Measurements from ENCODE around the gene NMT1.

The NMT1 gene

DNA sequence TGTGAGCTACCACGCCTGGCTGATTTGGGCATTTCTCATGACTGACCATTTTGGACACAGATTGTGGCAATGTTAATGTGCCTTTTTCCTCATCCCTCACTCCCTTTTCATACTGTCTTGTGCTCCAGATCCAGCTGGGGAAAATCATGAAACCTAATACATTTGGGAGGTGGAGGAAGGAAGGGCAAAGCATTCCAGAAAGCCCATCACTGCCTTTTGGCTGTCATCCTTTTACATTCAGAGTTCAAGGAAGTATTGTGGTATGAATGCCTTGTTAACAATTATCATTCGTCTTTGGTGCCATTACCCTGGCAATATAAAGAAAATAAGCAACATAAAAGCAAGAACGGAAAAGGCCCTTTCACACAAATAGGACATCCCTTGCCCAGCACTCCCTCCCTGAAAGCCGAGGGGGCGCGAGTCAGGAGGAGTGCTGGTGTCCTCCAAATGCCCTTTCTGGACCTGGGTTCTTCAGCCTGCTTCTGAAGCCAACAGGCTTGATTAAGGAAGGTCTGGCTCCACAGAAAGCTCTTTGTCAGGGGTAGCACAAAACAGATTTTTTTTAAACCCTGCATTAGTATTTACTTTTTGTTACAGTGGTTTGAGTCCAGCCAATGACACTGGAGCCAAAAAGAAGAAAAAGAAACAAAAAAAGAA is 20.1 kb downstream of the NMT1 start:
- Histone ChIP-seq H3K9me3 (replicated peaks; ENCODE audit: insufficient read depth, low read length) (no peaks in the 10 kb centered on the region), H3K27ac (ENCODE audit: low read length) (no peak overlapping the region), H3K4me3 (ENCODE audit: low read length) (no peak overlapping the region), H3K79me2 (ENCODE audit: low read length) (peaks cover 46% of the 10 kb centered on the region), H3K4me2 (ENCODE audit: low read depth, low read length) (no peak overlapping the region), H3K27me3 (replicated peaks; ENCODE audit: insufficient read depth, low read length) (no peaks in the 10 kb centered on the region), H3F3A (ENCODE audit: insufficient read depth, low read length) (no peaks in the 10 kb centered on the region), H4K20me1 (ENCODE audit: insufficient read depth, low read length) (0 out of 2 replicates have a peak, but pooled peaks cover 7% of the 10 kb centered on the region), H3K36me3 (replicated peaks; ENCODE audit: insufficient read depth, low read length) (peaks cover 13% of the 10 kb centered on the region; the same call in 1 of the 2 replicates), H3K9ac (ENCODE audit: low read length) (no peak overlapping the region), H3K4me1 (ENCODE audit: low read length) (no peaks in the 10 kb centered on the region), H2AFZ (ENCODE audit: low read length) (no peak overlapping the region), H3K9me2 (replicated peaks; ENCODE audit: insufficient read depth, low read length) (no peaks in the 10 kb centered on the region)
- no peak for DNase-seq
- no peak for TF ChIP-seq EZH2 (optimal IDR thresholded peaks at IDR 0.05; ENCODE audit: low read depth, low read length)
- no peak for TF ChIP-seq EZH2phosphoT487 (IDR thresholded peaks at IDR 0.05; ENCODE audit: low read length)
- TF ChIP-seq, protein P1, sequence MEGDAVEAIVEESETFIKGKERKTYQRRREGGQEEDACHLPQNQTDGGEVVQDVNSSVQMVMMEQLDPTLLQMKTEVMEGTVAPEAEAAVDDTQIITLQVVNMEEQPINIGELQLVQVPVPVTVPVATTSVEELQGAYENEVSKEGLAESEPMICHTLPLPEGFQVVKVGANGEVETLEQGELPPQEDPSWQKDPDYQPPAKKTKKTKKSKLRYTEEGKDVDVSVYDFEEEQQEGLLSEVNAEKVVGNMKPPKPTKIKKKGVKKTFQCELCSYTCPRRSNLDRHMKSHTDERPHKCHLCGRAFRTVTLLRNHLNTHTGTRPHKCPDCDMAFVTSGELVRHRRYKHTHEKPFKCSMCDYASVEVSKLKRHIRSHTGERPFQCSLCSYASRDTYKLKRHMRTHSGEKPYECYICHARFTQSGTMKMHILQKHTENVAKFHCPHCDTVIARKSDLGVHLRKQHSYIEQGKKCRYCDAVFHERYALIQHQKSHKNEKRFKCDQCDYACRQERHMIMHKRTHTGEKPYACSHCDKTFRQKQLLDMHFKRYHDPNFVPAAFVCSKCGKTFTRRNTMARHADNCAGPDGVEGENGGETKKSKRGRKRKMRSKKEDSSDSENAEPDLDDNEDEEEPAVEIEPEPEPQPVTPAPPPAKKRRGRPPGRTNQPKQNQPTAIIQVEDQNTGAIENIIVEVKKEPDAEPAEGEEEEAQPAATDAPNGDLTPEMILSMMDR (IDR thresholded peaks at IDR 0.05; ENCODE audit: low read length), result no peak

DNA sequence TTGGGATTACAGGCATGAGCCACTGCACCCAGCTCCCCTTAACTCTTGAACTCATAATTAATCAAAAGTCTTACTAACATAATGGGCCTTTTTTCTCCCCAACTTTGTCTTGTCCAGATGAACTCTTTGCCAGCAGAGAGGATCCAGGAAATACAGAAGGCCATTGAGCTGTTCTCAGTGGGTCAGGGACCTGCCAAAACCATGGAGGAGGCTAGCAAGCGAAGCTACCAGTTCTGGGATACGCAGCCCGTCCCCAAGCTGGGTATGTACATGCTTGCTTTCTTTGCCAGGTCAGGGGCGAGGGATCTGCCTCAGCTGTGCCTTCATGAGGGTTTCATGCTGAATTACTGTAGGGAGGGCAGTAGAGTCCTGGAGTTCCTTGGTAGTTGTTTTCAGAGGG is 25.3 kb downstream of the NMT1 start:
- H3K9me3 ChIP-seq (replicated peaks; ENCODE audit: insufficient read depth, low read length), result no peaks in the 10 kb centered on the region
- no peaks in the 10 kb centered on the region for H4K20me1 ChIP-seq (ENCODE audit: insufficient read depth, low read length)
- H2AFZ ChIP-seq (ENCODE audit: low read length), result no peak overlapping the region
- no peak overlapping the region for H3K4me3 ChIP-seq (ENCODE audit: low read length)
- H3K36me3 ChIP-seq (replicated peaks; ENCODE audit: insufficient read depth, low read length), result peaks cover 19% of the 10 kb centered on the region
- DNase-seq, result no peak
- H3K4me1 ChIP-seq (ENCODE audit: low read length), result no peaks in the 10 kb centered on the region
- no peak overlapping the region for H3K9ac ChIP-seq (ENCODE audit: low read length)
- no peaks in the 10 kb centered on the region for H3F3A ChIP-seq (ENCODE audit: insufficient read depth, low read length)
- H3K79me2 ChIP-seq (ENCODE audit: low read length), result peaks cover 7% of the 10 kb centered on the region; the same call in 1 of the 2 replicates
- TF ChIP-seq EZH2 (optimal IDR thresholded peaks at IDR 0.05; ENCODE audit: low read depth, low read length) (no peak), EZH2phosphoT487 (IDR thresholded peaks at IDR 0.05; ENCODE audit: low read length) (no peak)
- TF ChIP-seq, protein P1 (IDR thresholded peaks at IDR 0.05; ENCODE audit: low read length), result no peak
- H3K4me2 ChIP-seq (ENCODE audit: low read depth, low read length), result no peak overlapping the region
- H3K27me3 ChIP-seq (replicated peaks; ENCODE audit: insufficient read depth, low read length), result no peaks in the 10 kb centered on the region
- no peak overlapping the region for H3K27ac ChIP-seq (ENCODE audit: low read length)
- no peaks in the 10 kb centered on the region for H3K9me2 ChIP-seq (replicated peaks; ENCODE audit: insufficient read depth, low read length)

DNA sequence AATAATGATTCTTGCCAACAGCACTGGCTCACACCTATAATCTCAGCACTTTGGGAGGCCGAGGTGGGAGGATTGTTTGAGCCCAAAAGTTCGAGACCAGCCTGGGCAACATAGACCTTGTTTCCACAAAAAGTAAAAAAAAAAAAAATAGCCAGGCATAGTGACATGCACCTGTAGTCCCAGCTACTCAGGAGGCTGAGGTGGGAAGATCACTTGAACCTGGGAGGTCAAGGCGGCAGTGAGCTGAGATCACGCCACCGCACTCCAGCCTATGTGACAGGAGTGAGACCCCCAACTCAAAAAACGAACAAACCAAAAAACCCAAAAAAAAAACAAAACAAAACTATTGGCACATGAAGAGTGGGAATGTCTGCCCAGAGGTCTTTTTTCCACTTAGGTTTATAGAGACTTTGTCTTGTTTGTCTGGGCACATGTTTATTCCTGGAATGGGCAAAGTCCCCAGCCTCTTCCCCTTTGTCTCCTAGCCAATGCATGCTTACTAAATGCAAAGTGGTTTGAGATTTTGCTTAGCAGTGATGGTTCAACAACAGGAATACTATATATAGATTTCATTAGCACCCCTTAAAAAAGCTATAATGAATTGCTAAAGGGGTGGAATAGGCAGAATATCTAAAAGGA is 25.9 kb downstream of the NMT1 start:
- Histone ChIP-seq H3K36me3 (replicated peaks; ENCODE audit: insufficient read depth, low read length) (peaks cover 16% of the 10 kb centered on the region), H3K27ac (ENCODE audit: low read length) (no peak overlapping the region)

More for the DNA sequence above, 25.9 kb downstream of the NMT1 start:
- Histone ChIP-seq H3K9ac (ENCODE audit: low read length) (no peak overlapping the region), H3F3A (ENCODE audit: insufficient read depth, low read length) (no peaks in the 10 kb centered on the region), H2AFZ (ENCODE audit: low read length) (no peak overlapping the region), H3K79me2 (ENCODE audit: low read length) (0 out of 2 replicates have a peak, but pooled peaks cover 4% of the 10 kb centered on the region), H3K27me3 (replicated peaks; ENCODE audit: insufficient read depth, low read length) (no peaks in the 10 kb centered on the region), H4K20me1 (ENCODE audit: insufficient read depth, low read length) (no peaks in the 10 kb centered on the region), H3K4me3 (ENCODE audit: low read length) (no peak overlapping the region), H3K9me2 (replicated peaks; ENCODE audit: insufficient read depth, low read length) (no peaks in the 10 kb centered on the region), H3K9me3 (replicated peaks; ENCODE audit: insufficient read depth, low read length) (no peaks in the 10 kb centered on the region), H3K4me2 (ENCODE audit: low read depth, low read length) (no peak overlapping the region), H3K4me1 (ENCODE audit: low read length) (no peaks in the 10 kb centered on the region)
- TF ChIP-seq, protein P1 (IDR thresholded peaks at IDR 0.05; ENCODE audit: low read length), result no peak
- TF ChIP-seq EZH2phosphoT487 (IDR thresholded peaks at IDR 0.05; ENCODE audit: low read length), result no peak
- no peak for TF ChIP-seq EZH2 (optimal IDR thresholded peaks at IDR 0.05; ENCODE audit: low read depth, low read length)
- DNase-seq, result no peak

Data from MM.1S (cell line).